HT1080 (cell line): Measurements from ENCODE around the gene CHTF18. TPM values are rescaled to one million over a fixed set of nuclear protein-coding genes. Genes with fewer than 3 reads are reported as not detected.

Experiments
- DNase-seq: peaks from one replicate; pipeline ENCODE4 v3.0.0-alpha.2; 2015; ENCODE audit warnings: low read depth
- total RNA-seq: library from RNA; depleted of rRNA; stranded (reverse); fragments of >200 nt; shearing (Covaris generic); gene quantifications from 2 replicates; pipeline ENCODE4 v1.2.3, GENCODE V29; 2014

The CHTF18 gene
- total RNA-seq, 1 experiment from 2014 or later, result 41.6 TPM

DNA sequence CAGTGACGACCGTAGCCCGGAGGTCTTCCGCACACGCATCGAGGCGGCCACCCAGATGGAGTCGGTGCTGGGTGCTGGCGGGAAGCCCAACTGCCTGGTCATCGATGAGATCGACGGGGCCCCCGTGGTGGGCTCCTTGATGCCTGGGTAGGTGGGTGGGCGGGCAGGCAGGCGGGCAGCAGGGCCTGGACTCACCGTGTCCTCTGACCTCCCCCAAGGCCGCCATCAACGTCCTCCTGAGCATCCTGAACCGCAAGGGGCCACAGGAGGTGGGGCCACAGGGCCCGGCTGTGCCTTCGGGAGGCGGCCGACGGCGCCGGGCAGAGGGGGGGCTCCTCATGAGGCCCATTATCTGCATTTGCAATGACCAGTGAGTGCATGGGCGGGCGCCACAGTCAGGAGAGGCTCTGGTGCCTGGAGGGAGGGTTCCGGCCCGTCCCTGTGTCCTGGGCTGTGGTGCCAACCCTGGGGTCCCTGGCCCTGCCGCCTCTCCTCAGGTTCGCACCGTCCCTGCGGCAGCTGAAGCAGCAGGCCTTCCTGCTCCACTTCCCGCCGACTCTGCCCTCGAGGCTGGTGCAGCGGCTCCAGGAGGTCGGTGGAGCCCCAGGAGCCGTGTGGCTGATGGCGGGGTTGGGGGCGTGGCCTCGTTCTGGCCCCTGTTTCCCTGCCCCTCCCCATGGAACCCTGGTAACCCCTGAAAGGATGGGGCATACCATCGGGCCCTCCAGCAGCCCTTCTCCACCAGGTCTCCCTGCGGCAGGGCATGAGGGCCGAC lies 4.0 kb downstream of the CHTF18 start:
- DNase-seq, result no peak

DNA sequence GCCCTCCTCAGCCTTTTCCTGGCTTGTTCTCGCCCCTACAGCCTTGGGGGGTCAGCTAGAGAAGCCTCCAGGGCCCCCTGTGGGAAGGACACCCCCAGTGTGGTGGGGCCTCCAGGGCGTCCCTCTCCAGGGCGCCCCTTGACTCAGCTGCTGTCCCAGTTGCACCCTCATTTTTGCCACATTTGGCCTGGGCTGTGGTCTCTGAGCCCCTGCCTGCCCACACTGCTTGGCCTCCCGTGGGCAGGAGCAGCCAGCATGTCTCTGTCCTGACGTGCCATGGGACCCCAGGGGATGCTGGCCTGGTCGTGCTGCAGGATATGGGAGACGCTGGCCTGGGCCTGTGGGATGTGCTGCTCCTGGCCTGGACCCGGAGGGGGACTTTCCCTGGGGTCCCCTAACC lies 5.0 kb downstream of the CHTF18 start:
- DNase-seq, result no peak

DNA sequence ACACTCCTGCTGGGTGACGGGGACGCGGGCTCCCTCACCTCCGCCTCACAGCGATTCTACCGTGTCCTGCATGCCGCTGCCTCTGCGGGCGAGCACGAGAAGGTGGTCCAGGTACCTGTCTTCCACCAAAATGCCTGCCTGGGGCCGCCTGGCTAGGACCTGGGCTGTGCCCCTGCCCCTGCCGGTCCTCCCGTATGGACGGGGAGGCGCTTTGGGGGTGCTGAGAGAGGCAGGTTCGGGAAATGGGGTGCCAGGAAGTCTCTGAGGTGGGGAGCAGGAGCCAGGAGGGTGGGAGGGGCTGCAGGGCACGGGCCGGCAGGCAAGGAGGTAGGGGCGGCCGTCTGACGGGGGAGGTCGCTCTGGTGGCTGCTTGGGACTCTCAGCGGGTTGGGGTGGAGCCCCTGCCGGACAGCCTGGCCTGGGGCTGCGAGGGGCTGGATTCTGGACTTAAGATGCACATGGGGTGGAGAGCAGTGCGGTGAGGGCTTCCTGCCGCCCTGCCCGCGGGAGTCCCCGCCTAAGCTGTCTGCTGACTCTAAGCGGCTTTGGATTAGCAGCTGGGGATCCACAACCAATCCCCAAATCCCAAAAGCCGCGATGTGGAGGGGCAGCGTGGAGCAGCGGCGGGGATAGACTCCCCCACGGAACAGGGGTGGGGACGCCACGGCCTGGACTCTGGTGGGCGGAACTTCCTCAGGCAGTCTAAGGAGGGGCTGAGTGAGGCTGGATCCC lies 5.8 kb downstream of the CHTF18 start:
- DNase-seq, result no peak

DNA sequence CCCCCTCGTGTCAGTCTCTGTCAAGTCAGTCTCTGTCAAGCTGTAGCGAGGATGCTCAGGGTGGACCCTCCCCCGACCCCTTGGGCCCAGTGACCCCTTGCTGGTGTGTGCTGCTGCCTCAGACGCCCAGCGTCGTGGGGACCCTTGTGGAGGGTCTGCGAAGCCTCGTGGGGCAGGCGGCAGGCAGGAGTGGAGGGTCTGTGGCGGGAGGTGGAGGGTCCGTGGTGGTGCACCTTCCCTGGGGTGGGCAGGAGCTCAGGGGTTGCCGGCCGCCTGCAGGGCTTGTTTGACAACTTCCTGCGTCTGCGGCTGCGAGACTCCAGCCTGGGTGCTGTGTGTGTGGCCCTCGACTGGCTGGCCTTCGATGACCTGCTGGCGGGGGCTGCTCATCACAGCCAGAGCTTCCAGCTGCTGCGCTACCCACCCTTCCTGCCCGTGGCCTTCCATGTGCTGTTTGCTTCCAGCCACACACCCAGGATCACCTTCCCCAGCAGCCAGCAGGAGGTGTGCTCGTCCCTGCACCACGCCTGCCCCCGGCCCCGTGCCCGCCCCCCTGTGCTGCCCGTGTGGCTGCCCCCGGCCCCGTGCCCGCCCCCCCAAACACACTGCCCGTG lies 6.5 kb downstream of the CHTF18 start:
- DNase-seq, result no peak

DNA sequence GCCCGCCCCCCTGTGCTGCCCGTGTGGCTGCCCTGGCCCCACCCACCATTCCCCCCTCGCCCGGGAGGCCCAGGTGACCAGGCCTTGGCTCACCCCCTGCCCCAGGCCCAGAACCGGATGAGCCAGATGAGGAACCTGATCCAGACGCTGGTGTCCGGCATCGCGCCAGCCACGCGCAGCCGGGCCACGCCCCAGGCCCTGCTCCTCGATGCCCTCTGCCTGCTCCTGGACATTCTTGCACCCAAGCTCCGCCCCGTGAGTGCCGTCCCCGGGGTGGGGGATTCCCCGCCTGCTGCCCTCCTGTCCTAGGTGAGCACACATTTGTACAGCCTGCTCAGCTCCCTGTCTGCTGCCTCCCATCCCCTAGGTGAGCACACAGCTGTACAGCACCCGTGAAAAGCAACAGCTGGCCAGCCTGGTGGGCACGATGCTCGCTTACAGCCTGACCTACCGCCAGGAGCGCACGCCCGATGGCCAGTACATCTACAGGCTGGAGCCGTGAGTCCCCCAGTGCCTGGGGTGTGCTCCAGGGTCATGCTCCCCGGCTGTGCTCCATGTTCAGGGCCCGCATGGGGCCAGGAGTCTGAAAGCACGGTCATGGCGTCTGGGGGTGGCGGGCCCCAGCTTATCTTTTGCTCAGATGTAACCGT lies 7.3 kb downstream of the CHTF18 start:
- no peak for DNase-seq

DNA sequence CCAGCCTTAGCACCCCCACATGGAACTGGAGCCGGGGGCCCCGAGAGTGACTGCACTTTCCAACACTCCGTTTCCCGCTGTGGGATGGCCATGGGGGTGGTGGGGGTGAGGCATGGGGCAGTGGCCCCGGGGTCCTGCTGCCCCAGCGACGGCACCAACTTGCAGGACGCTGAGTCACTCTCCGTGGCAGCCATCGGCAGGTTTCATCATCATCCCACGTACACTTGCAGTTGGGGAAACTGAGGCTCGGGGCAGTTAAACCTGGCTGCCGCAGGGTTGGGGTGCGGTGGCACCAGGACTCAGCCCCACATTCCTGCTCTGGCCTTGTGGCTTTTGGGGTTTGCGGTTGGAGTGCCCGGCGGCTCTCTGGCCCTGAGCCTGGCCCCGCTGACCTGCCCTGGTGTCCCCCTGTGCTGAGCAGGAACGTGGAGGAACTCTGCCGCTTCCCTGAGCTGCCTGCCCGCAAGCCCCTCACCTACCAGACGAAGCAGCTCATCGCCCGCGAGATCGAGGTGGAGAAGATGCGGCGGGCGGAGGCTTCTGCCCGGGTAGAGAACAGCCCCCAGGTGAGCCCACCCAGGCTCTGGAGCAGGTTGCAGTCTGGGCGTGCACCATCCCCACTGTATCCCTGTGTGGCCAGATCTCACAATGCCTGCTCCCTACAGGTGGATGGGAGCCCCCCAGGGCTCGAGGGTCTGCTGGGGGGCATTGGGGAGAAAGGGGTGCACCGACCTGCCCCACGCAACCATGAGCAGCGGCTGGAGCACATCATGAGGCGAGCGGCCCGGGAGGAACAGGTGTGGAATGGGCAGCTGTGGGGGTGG lies 8.1 kb downstream of the CHTF18 start:
- no peak for DNase-seq

DNA sequence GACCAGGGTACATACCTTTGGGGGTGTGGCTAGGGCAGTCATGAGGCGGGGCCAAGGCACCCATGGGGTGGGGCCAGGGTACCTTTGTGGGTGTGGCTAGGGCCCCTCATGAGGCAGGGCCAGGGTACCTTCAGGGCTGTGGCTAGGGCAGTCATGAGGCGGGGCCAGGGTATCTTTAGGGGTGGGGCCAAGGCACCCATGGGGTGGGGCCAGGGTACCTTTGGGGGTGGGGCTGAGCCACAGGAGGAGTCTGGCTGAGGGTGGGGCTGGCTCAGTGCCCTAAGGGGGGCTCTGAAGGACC lies 8.7 kb downstream of the CHTF18 start:
- no peak for DNase-seq

DNA sequence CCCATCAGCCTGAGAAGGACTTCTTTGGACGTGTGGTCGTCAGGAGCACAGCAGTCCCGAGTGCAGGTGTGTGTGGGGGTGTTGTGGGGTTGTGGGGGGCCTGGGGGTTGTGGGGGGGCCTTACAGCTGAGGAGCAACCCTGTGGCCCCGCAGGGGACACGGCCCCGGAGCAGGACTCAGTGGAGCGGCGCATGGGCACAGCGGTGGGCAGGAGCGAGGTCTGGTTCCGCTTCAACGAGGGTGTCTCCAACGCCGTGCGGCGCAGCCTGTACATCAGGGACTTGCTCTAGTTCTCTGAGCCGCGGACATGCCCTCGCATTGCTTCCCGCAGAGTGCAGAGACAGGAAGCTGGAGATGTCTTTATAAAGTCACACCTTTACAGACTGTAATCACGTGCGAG lies 9.3 kb downstream of the CHTF18 start:
- no peak for DNase-seq

DNA sequence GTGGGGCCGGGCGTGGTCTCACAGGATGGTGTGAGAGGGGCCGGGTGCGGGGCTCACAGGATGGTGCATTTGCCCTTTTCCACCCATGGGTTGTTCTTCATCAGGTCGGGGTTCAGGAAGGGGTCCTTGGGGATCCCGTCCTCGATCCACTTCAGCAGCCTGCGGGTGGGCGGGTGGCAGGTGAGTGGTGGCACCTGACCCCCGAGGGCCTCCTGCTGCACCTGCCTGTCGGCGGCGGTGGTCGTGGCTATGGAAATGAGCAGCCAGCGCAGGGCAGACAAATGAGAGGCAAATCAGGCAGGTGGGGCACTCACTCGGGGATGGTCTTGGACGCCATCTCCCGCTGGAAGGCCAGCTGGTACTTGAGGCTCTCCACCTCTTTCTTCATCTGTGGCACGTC lies 10.2 kb downstream of the CHTF18 start:
- no peak for DNase-seq

DNA sequence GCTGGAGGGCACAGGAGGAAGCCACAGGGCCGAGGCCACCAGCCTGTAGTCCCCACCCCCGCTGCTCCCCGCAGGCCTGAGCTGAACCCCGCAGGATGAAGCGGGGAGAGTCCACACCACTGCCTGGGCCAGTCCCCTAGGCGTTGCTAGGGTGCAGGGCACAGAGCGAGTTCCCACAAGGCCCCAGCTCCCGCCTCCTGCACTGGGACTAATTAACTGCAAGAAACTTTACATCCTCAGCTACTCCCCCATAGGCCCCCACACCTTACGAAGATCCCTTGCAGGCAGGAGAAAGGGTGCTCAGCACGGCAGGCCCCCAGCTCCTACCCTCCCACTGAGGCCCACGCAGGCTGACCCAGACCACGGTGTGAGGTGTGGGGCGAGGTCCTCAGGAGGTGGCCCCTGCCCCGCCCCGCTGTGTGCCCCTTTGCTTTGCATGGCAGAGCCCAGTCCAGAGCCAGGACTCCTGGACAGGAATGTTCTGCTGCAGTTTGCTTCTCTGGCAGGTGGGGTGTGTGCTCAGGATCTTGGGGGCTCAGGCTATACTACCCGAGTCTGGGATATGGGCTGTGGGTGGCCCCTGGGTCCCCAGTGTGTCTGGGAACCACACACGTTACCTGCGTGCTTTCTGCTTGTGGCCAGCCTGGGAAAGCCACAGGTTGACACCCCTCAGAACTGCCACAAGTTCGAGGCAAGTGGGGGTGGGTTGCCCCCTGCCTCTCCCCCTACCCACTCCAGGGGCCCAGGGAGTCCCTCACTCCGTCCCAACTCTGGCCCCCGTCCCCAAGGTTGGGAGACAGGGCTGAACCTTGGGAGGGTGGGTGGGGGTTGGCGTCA lies 10.9 kb downstream of the CHTF18 start:
- no peak for DNase-seq

DNA sequence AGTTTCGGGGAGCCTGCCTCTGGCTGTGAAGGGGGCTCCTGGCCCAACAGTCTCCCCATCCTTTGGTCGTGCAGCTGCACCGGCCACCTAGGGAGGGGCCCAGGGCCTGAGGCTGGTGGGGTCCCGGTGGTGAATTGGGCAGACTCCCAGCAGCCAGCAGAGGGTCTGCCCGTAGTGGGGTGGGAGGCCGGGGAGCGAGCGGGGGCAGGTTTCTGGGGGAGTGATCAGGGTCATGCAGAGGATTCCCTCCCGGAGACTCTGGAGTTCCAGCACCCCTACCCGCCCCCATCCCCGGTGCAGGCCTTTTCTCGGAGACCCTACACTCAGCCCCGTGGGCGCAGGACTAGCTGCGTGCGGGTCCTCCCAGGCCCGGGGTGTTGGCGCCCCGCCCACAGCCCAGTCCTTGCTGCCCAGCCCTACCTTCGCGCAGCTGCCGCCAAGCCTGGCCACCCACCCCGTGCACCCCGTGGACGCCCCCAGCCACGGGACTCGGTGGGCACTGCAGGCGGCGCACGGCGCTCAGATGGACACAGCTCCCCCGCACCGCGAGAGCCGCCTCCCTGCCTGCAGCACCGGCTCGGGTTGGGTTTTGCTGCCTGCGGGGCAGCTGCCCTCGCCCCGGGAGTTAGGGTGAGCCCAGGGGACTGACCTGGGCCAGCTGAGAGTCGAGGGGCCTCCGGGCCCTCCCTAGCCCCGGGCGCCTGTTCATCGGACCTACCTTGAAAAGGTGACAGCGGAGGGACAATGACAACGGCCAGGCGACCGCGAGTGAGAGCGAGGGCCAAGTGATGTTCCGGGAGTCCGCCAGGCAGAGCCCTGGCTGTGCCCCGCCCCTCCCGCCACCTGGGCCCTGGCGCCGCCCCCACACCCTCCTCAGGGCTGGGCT lies 11.8 kb downstream of the CHTF18 start, which contains the start of gene GNG13:
Gene GNG13, minus strand, starts transcription at position 787 of the 886 bp plus-strand sequence. CDS start 1,657 bp downstream, outside the sequence.
- no peak for DNase-seq

DNA sequence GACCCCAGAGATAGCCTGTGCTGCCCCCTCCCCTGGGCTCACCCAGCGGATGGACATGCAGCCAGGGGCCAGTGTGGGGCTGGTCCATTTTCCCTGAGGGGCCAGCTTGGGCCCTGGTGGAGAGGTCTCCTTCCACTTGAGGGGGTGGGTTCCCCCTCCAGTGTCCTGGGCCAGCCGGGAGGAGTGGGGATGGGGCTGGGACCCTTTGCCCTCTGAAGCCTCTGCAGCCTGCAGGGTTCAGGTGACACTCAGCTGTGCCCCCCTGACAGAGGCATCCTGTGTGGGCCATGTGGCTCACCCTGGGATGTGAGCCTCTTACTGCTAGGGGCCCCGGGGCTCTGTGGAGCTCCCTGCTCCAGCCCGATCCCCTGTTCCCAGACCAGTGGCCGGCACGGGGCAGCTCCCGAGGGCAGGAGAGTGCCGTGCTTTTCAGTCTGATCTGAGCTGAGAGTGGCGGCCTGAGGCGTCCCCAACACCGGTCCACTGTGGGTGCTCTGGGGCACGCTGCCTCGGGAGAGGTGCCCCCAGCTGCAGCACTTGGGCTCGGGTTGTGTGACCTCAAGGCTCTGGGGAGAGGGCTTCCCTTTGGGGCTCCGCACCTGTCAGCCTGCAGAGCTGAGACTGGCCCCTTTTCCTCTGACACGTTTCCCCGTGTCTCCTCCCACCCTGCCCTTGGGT lies 12.6 kb downstream of the CHTF18 start:
- DNase-seq, result no peak

DNA sequence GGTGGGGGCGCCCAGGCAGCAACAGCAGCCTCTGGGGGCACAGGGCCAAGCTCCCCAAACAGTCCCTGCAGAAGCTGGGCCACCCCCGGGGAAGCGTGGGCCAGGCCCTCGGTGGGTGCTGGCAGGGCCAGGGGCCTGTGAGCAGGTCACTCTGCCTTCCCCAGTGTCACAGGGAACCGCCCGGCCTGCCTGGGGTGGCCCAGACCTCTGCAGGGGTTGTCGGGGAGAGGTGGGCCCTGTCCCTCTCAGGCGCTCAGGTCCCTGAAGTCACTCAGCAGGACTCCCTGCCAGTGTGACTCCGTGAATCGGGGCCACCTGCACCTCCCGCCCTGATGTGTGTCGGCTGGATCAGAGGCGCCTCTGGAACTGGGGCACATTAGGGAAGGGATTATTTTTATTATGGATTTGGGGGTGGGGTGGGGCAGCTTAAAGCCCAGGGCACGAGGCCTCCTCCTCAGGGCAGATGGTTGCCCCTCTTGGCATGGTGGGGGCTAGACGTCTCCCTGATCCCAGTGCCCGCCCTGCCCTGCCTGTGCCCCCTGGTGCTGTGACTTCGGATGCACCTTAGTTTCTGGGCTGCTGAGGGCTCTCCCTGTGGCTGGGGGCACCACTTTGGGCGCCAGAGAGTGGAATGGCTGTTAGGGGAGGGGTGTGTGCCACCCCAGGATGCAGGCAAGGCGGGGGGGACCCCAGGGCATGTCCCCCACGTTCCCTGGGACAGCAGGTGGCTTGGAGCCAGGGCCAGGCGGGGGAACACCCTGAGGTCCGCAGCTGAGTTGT lies 13.4 kb downstream of the CHTF18 start:
- DNase-seq, result no peak

DNA sequence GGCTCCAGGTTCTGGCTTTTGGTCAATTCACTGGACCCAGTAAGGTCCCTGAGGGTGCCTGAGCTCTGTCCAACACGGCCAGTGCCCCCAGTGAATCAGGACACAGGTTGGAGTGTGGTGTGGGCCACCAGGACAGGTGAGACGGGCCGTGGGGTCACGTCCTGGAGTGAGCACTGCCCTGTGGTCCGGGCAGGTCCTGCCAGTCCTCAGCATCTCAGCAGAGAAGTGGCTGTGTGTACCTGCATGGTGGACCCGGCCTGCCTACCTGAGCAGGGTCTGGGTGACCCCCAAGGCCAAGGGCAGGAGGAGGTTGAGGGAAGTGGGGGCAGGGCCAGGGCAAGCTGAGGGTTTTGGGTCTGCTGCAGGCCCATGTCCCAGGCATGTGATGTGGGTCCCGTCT lies 14.0 kb downstream of the CHTF18 start:
- DNase-seq, result no peak

DNA sequence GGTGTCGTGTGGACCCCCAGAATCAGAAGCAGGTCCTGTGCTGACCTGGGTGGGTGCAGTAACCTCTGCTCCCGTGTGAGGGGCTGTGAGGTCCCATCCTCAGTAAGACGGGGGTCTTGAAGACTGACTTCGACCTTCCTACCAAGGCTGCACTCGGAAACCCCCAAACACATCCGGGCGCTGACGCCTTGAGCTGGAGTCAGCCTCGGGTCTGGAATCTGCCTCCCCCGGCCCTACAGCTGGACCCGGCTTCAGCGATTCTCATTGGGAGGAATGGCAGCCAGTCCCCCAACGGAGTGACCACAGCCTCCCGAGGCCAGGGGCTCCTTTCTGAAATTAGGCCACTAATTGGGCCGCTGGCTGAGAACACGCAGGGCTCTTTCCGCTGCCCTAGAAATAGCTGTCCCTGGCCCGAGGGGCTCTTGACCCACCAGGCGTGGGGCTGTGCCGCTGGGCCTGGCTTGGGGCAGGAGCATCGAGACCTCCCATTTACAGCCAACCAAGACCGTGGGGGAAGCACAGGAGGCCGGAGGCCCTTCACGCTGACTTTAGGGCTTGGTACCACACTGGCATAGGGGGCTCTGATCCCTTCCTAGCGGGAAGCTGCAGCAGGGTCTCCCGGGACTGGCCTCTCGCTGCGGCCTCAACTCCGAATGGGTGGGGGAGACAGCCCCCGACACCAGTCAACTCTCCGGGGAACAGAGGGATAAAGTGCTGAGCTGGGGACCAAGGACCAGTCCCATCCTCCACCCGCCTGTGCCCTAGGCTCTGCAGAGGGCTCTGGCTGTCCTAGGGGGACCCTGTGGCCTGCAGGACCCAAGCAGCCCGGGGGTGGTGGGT lies 14.7 kb downstream of the CHTF18 start:
- DNase-seq, result no peak

DNA sequence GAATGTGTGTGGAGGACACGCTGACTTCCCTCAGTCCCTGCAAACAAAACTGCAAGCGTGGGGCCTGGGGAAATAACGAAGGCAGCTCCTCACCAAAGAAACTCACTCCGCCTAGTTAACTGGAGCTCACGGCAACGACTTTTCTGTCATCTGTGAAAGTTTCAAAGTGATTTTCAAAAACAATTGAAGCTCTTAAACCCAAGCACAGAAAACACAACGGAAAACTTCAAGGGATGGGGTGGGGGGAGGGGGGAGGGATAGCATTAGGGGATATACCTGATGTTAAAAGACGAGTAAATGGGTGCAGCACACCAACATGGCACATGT lies 15.3 kb downstream of the CHTF18 start:
- no peak for DNase-seq
